Upper lobe of left lung (tissue), 4 donors: Measurements from ENCODE around the gene RABGAP1.

ENCODE experiments used
- CTCF ChIP-seq, 6 experiments: fragments of 450-650 bp in 4 of 6; fragments of 200-600 bp in 2 of 6; sonication (generic) in 2 of 6; IDR thresholded peaks; one replicate each; pipeline ENCODE4 v1.5.1; 2016 to 2019; ENCODE audit warnings: antibody characterized with exemption in 6 of 6
- EP300 ChIP-seq, 4 donors: sonication (generic); formaldehyde crosslinking; IDR thresholded peaks; one replicate each; pipeline ENCODE4 v1.5.1; 2017; ENCODE audit warnings: antibody characterized with exemption in 4 of 4, control low read depth in 2 of 4
- POLR2A ChIP-seq, 4 donors: fragments of 450-650 bp; IDR thresholded peaks; one replicate each; pipeline ENCODE4 v1.5.1; 2016 to 2017; ENCODE audit warnings: antibody characterized with exemption in 4 of 4, mild to moderate bottlenecking in 2 of 4
- POLR2AphosphoS5 ChIP-seq, 2 donors: sonication (generic); formaldehyde crosslinking; IDR thresholded peaks; one replicate each; pipeline ENCODE4 v1.5.1; 2017; ENCODE audit warnings: antibody characterized with exemption in 2 of 2

GRCh38 chr9:123116036-123116435 lies 175.2 kb downstream of the RABGAP1 start:
- TF ChIP-seq POLR2A (IDR thresholded peaks at IDR 0.05), result no peak
- TF ChIP-seq CTCF (IDR thresholded peaks at IDR 0.05), result no peak
- no peak for TF ChIP-seq EP300 (IDR thresholded peaks at IDR 0.05)
- no peak for TF ChIP-seq POLR2AphosphoS5 (IDR thresholded peaks at IDR 0.05)
